Measurements from ENCODE around the gene TSPAN14. TPM values are rescaled to one million over a fixed set of nuclear protein-coding genes. Genes with fewer than 3 reads are reported as not detected.
A peak's percentile ranks its signal among the peaks of the same experiment; 100 is the strongest.

The TSPAN14 gene
- total and polyA plus RNA-seq, 2 of the 8 experiments (the other 6 are each of a cell fraction or from before 2014, with no cell fraction given): 47.4 to 57.8 TPM

- Histone ChIP-seq H3K4me3 (ENCODE audit: extremely low read depth in 1 of 4, insufficient read depth in 2 of 4, low read depth in 3 of 4, low read length in 4 of 4) (peak overlapping the region in 1 of 4 experiments; percentile 13; a peak in 1 of 8 replicates), H2AK5ac (ENCODE audit: low read depth, low read length) (no peak overlapping the region), H3K18ac (ENCODE audit: extremely low read depth, low read length) (no peak overlapping the region)
- TF ChIP-seq SAP30 (IDR thresholded peaks at IDR 0.05; ENCODE audit: insufficient read depth, insufficient replicate concordance, low read length) (no peak), YY1 (IDR thresholded peaks at IDR 0.05; ENCODE audit: low read depth, low read length) (no peak), CTCF (IDR thresholded peaks at IDR 0.05; ENCODE audit: control extremely low read depth in 1 of 3, insufficient read depth in 1 of 3, low read depth in 1 of 3, low read length in 3 of 3) (no peak), BRCA1 (IDR thresholded peaks at IDR 0.05; ENCODE audit: low read depth, low read length) (no peak), TAF7 (optimal IDR thresholded peaks at IDR 0.05; ENCODE audit: borderline replicate concordance, low read depth, low read length) (no peak), TCF12 (IDR thresholded peaks at IDR 0.05; ENCODE audit: low read depth, low read length) (no peak), EP300 (IDR thresholded peaks at IDR 0.05; ENCODE audit: borderline replicate concordance in 1 of 2, low read depth in 2 of 2, low read length in 2 of 2) (no peak), NANOG (IDR thresholded peaks at IDR 0.05; ENCODE audit: insufficient read depth, low read depth, low read length, poor library complexity, severe bottlenecking) (no peak), ASH2L (IDR thresholded peaks at IDR 0.05; ENCODE audit: low read length) (no peak), TBP (IDR thresholded peaks at IDR 0.05; ENCODE audit: low read depth, low read length) (no peak)
Measured at GRCh38 chr10:80416479-80417098, 37.5 kb upstream of the TSPAN14 start.

More at GRCh38 chr10:80416479-80417098, 37.5 kb upstream of the TSPAN14 start:
- Histone ChIP-seq H3K27ac (ENCODE audit: low read depth, low read length) (no peak overlapping the region), H4K91ac (replicated peaks; ENCODE audit: insufficient read length, low read length) (no peak overlapping the region), H4K5ac (ENCODE audit: insufficient read length, low read depth, low read length) (no peak overlapping the region), H2BK5ac (ENCODE audit: low read depth, low read length) (no peak overlapping the region), H3K14ac (ENCODE audit: insufficient read length) (no peak overlapping the region), H3K79me1 (ENCODE audit: low read depth, low read length) (peaks cover 11% of the 10 kb centered on the region), H2BK12ac (ENCODE audit: low read depth, low read length) (no peak overlapping the region), H3K27me3 (replicated peaks in 1 of 4; ENCODE audit: control insufficient read depth in 3 of 4, extremely low read depth in 1 of 4, insufficient read depth in 3 of 4, low read length in 3 of 4) (peaks cover 0 to 11% (median 1%) of the 10 kb centered on the region in 4 experiments; a peak in 4 of 7 replicates), H4K8ac (ENCODE audit: extremely low read depth, insufficient read depth, low read length) (no peak overlapping the region), H3K9ac (replicated peaks in 1 of 4; ENCODE audit: extremely low read depth in 1 of 4, low read depth in 3 of 4, low read length in 3 of 4) (no peak overlapping the region), H3K4me2 (ENCODE audit: insufficient read depth in 1 of 2, low read depth in 2 of 2, low read length in 2 of 2) (peak overlapping the region; percentile 7 to 71; a peak in 3 of 4 replicates), H3K4ac (replicated peaks; ENCODE audit: insufficient read length, low read depth, low read length) (no peak overlapping the region), H2BK20ac (ENCODE audit: low read length) (no peak overlapping the region), H3K79me2 (ENCODE audit: control insufficient read depth in 1 of 2, insufficient read depth in 2 of 2, low read length in 2 of 2) (peaks cover 0 to 28% of the 10 kb centered on the region in 2 experiments; a peak in 2 of 4 replicates), H2BK15ac (ENCODE audit: low read length) (no peak overlapping the region), H3K56ac (replicated peaks; ENCODE audit: insufficient read length, low read depth, low read length) (no peak overlapping the region), H3K4me1 (replicated peaks in 1 of 4; ENCODE audit: control insufficient read depth in 3 of 4, insufficient read depth in 4 of 4, low read length in 3 of 4) (peaks cover 4 to 22% (median 12%) of the 10 kb centered on the region in 4 experiments), H4K20me1 (replicated peaks in 1 of 2; ENCODE audit: control insufficient read depth in 1 of 2, insufficient read depth in 2 of 2, low read length in 2 of 2) (peaks cover 18 to 42% of the 10 kb centered on the region in 2 experiments), H2AFZ (ENCODE audit: low read length) (no peak overlapping the region), H2BK120ac (replicated peaks; ENCODE audit: low read depth, low read length) (no peak overlapping the region), H3K36me3 (ENCODE audit: control insufficient read depth in 2 of 4, insufficient read depth in 4 of 4, low read length in 3 of 4) (peaks cover 0 to 3% (median 0%) of the 10 kb centered on the region in 4 experiments; a peak in 5 of 8 replicates), H3K9me3 (ENCODE audit: insufficient read depth in 2 of 2, low read depth in 1 of 2, low read length in 1 of 2) (no peaks in the 10 kb centered on the region), H3K23ac (ENCODE audit: insufficient read length) (no peak overlapping the region), H3K23me2 (ENCODE audit: low read depth, low read length) (no peaks in the 10 kb centered on the region)
- FAIRE-seq (no peak), DNase-seq (ENCODE audit: low read depth in 1 of 2, low spot score in 2 of 2) (no peak)
- 45% methylated on average over 15 of the region's 15 CpGs; no CpG with 5 or more reads in 1 of the 2 experiments for WGBS, 2 experiments (ENCODE audit: extremely low coverage in 1 of 2, insufficient coverage in 1 of 2, insufficient read length in 1 of 2, insufficient replicate concordance in 2 of 2, low coverage in 1 of 2, low lambda C conversion rate in 2 of 2, missing lambda C conversion rate in 1 of 2)
- ChIA-PET CTCF (ENCODE audit: partially characterized antibody) (interaction anchor here (5.9 kb wide), 1 partner anchor 88 kb away, joined by 28 read pairs; no protein-coding TSS in a partner anchor), POLR2A (ENCODE audit: partially characterized antibody) (no interaction called here)
